HG03571 (cell line): ENCODE measurements around the gene TTC14.

Experiments used
- ATAC-seq: cut with Tn5 transposase; IDR thresholded peaks from one replicate; pipeline ENCODE4 v1.9.1; 2021; ENCODE audit not compliant: unreplicated experiment

The TTC14 gene

GRCh38 chr3:180626844-180627243 is 24.9 kb downstream of the TTC14 start:
- peak; percentile 89 for ATAC-seq

- no peak for ATAC-seq
Measured at GRCh38 chr3:180630371-180630770, 28.4 kb downstream of the TTC14 start.

- no peak for ATAC-seq
Measured at GRCh38 chr3:180631317-180631716, 29.4 kb downstream of the TTC14 start.

- no peak for ATAC-seq
Measured at GRCh38 chr3:180633722-180634121, 31.8 kb downstream of the TTC14 start.

- no peak for ATAC-seq
Measured at GRCh38 chr3:180640987-180641386, 39.0 kb downstream of the TTC14 start.

GRCh38 chr3:180646187-180646790 is 44.3 kb downstream of the TTC14 start:
- no peak for ATAC-seq

- no peak for ATAC-seq
Measured at GRCh38 chr3:180656406-180656805, 54.4 kb downstream of the TTC14 start.

GRCh38 chr3:180657094-180657493 is 55.1 kb downstream of the TTC14 start:
- no peak for ATAC-seq
